HG02571 (cell line): ENCODE measurements around the gene SETBP1.

Source experiments
- ATAC-seq: cut with Tn5 transposase; IDR thresholded peaks from one replicate; pipeline ENCODE4 v1.9.1; 2021; ENCODE audit warnings: mild to moderate bottlenecking, moderate library complexity; ENCODE audit not compliant: unreplicated experiment

Gene SETBP1

GRCh38 chr18:45086777-45087176 lies 406.1 kb downstream of the SETBP1 start:
- ATAC-seq, result no peak

GRCh38 chr18:45090526-45091140 lies 409.9 kb downstream of the SETBP1 start:
- ATAC-seq, result no peak

- no peak for ATAC-seq
These were observed 419.8 kb downstream of the SETBP1 start for GRCh38 chr18:45100321-45101105.

- no peak for ATAC-seq
These were observed 421.4 kb downstream of the SETBP1 start for GRCh38 chr18:45102126-45102525.

GRCh38 chr18:45102863-45103262 lies 422.2 kb downstream of the SETBP1 start:
- no peak for ATAC-seq

- ATAC-seq, result peak; percentile 39
These were observed 422.8 kb downstream of the SETBP1 start for GRCh38 chr18:45103319-45104048.

GRCh38 chr18:45104049-45104395 lies 423.3 kb downstream of the SETBP1 start:
- ATAC-seq, result peak; percentile 16

GRCh38 chr18:45106331-45106774 lies 425.7 kb downstream of the SETBP1 start:
- ATAC-seq, result peak; percentile 82

GRCh38 chr18:45107425-45107824 lies 426.7 kb downstream of the SETBP1 start:
- no peak for ATAC-seq

- no peak for ATAC-seq
These were observed 428.1 kb downstream of the SETBP1 start for GRCh38 chr18:45108754-45109153.

- ATAC-seq, result no peak
These were observed 428.6 kb downstream of the SETBP1 start for GRCh38 chr18:45109271-45109670.

GRCh38 chr18:45109706-45110105 lies 429.0 kb downstream of the SETBP1 start:
- ATAC-seq, result no peak

- ATAC-seq, result no peak
These were observed 430.2 kb downstream of the SETBP1 start for GRCh38 chr18:45110577-45111501.

- ATAC-seq, result no peak
These were observed 430.8 kb downstream of the SETBP1 start for GRCh38 chr18:45111502-45111848.

GRCh38 chr18:45112682-45113081 lies 432.0 kb downstream of the SETBP1 start:
- ATAC-seq, result no peak

- ATAC-seq, result no peak
These were observed 435.4 kb downstream of the SETBP1 start for GRCh38 chr18:45116116-45116515.
